NCI-H2227 treated with DMSO at 0.1 percent for 48 hours (cell line): ENCODE measurements around the gene CHEK2.
A peak's percentile ranks its signal among the peaks of the same experiment; 100 is the strongest.
"Not testable (repeated sequence)": the region's sequence is repeated elsewhere in the genome, so short reads cannot be mapped to it uniquely, and the experiment has no call there.

Experiments
- DNase-seq: peaks from one replicate; lab custom pipeline; 2025; lab: John Stamatoyannopoulos, UW

Gene CHEK2

GRCh38 chr22:28741200-28741784 is 328 bp downstream of the CHEK2 start:
- DNase-seq = no peak

GRCh38 chr22:28738876-28739275 is 2.7 kb downstream of the CHEK2 start:
- not testable (repeated sequence) for DNase-seq

DNA sequence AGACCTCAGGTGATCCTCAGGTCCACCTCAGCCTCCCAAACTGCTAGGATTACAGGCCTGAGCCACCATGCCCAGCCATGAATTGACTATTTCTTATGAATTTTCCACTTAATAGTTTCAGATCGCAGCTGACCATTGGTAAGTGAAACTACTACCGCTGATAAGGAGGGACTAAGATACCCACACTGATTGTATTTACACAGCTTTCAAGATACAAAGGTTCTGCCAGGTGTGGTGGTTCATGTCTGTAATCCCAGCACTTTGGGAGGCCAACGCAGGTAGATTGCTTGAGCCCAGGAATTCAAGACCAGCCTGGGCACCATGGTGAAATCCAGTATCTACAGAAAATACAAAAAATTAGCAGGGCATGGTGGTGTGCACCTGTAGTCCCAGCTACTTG is 3.9 kb downstream of the CHEK2 start:
- no peak for DNase-seq

DNA sequence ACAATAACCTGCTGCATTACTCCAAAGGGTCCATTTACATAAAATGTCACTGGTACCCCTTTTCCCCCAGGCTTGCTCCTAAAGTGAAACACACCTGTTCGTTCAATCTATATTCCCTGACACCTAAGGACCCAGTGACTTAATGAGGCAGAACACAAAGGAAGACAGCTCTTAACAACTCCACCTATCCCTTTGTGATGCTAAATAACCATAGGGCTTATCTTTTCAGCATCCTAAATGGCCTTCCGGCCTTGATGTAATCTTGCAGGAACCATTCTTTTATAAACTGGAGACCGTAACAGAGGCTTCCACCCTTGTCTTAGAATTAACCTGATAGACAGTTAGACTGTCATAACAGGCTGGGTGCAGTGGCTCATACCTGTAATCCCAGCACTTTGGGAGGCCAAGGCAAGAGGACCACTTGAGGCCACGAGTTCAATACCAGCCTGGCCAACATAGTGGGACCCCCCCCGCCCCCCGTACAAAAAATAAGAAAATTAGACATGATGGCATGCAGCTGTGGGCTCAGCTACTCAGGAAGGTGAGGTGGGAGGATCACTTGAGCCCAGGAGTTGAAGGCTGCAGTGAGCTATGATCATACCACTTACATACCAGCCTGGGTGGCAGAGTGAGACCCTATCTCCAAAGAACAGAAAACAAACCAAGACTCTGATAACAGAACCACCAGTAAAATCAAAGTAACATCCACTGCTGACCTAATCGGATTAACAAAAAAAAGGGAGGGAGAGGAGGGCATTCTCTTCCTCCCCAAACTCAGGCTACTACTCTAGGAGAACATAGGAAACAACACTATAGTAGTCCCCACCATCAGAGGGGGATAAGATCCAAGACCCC is 5.1 kb downstream of the CHEK2 start:
- DNase-seq = no peak

GRCh38 chr22:28734393-28734792 is 7.2 kb downstream of the CHEK2 start:
- DNase-seq = no peak

DNA sequence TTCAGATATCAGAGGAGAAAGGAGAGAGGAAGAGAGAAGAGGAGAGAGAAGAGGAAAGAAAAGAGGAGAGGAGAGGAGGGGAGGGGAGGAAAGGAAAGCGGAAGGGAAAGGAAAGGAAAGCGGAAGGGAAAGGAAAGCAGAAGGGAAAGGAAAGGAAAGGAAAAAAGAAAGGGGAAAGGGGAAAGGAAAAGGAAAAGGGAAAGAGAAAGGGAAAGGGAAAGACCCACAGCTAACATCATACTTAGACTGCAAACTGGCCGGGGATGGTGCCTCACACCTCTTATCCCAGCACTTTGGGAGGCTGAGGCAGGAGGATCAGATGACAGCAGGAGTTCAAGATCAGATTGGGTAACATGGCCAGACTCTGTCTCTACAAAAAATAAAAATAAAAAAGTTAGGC is 11.4 kb downstream of the CHEK2 start:
- DNase-seq = no peak

DNA sequence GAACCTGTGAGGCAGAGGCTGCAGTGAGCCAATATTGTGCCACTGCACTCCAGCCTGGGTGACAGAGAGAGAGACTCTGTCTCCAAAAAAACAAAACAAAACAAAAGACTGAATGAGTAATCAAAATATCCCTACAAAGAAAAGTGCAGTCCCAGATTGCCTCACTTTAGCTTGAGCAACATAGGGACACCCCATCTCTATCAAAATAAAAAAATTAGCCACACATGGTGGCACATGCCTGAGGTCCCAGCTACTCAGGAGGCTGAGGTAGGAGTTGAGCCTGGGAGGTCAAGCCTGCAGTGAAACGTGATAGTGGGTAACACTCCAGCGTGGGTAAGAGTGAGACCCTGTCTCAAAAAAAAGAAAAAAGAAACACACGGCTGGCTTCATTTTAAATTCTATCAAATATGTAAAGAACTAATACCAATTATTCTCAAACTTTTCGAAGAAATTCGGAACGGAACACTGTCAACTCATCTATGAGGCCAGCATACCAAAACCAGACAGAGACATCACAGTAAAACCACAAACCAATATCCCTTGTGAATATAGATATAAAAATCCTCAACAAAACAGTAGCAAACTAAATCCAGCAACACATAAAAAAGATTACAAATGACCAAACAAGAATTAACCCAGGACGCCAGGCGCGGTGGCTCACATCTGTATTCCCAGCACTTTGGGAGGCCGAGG is 12.9 kb downstream of the CHEK2 start:
- no peak for DNase-seq

GRCh38 chr22:28728002-28728401 is 13.6 kb downstream of the CHEK2 start:
- no peak for DNase-seq

DNA sequence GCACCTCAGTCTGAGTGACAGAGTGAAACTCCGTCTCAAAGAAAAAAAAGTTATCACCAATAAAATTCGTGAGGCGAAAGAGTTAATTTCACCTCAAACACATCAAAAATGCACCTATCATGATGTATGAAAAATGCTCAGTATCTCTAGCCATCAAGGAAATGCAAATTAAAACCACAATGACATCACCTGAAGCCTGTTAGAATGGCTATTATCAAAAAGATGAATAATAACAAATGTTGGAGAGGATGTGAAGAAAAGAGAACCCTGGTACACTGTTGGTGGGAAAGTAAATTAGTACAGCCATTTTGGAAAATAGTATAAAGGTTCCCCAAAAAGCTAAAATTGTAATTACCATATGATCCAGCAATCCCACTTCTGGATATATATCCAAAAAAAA is 23.6 kb downstream of the CHEK2 start:
- DNase-seq = no peak

DNA sequence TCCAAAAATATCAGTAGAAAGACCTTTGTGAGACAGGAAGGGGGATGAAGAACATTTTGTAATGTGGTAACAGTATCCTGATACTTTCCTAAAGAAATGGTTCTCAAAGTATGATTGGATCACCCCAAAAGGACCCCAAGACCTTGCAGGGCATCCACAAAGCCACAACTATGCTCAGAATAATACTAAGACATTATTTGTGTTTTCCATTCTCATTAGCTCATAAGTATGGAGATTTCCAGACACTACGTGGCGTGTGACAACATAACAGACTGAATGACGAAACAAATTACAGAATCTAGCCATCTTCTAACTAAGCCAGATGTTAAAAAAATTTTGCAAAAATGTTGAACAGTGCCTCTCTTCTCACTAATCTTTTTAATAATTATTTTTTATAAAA is 24.9 kb downstream of the CHEK2 start:
- no peak for DNase-seq

DNA sequence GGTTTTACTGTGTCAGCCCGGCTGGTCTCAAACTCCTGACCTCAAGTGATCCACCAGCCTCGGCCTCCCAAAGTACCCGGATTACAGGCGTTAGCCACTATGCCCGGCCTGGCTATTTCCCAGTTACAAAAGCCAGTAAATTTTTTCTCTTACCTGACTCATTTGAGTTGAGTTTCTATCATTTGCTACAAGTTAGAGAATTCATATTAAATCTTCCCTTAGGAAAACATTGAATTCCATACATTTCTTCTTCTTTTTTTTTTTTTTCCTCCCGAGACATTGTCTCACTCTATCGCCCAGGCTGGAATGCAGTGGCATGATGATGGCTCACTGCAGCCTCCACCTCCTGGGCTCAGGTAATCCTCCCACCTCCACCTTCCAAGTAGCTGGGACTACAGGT is 26.0 kb downstream of the CHEK2 start:
- DNase-seq = no peak

GRCh38 chr22:28714043-28714628 is 27.5 kb downstream of the CHEK2 start:
- no peak for DNase-seq

- peak; percentile 1 for DNase-seq
These were observed 29.5 kb downstream of the CHEK2 start for GRCh38 chr22:28711820-28712777.

GRCh38 chr22:28711341-28711740 is 30.3 kb downstream of the CHEK2 start:
- DNase-seq = no peak

GRCh38 chr22:28710576-28711191 is 30.9 kb downstream of the CHEK2 start:
- DNase-seq = no peak

DNA sequence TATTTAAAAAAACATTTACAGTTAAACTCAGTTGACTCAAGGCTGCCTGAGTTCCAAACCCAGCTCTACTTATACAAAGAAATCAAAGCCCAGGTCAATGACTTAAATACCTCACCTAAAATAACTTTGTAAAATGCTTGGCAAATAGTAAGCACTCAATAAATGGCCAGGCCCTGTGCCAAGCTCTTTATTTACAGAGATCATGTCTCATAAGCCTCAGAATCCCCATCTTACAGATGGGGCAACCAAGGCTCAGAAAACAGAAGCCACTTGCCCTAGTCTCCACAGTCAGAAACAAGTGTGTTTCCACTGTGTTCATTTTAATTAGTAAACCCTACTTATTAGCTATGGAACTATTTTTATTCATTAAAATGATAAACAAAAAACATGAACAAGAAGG is 31.5 kb downstream of the CHEK2 start:
- no peak for DNase-seq

GRCh38 chr22:28706845-28707244 is 34.8 kb downstream of the CHEK2 start:
- no peak for DNase-seq

DNA sequence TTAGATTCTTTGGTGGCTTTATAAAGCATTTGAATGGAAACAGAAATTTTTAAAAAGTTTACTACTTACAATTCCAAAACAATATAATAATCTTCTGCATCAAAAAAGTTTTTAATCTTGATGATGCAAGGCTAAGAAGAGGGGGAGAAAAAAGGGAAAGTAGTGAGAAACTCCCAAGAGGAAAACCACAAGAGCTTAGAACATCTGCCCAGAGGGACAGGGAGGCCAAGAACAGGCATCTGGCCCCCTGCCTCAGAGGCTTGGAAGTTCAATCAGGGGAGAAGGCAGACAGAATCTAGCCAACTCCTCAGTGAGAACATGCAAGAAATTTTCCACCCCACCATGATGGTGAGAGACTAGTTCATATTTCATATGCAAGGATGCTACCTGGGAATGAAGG is 38.2 kb downstream of the CHEK2 start:
- no peak for DNase-seq

GRCh38 chr22:28702891-28703290 is 38.7 kb downstream of the CHEK2 start:
- DNase-seq = no peak

DNA sequence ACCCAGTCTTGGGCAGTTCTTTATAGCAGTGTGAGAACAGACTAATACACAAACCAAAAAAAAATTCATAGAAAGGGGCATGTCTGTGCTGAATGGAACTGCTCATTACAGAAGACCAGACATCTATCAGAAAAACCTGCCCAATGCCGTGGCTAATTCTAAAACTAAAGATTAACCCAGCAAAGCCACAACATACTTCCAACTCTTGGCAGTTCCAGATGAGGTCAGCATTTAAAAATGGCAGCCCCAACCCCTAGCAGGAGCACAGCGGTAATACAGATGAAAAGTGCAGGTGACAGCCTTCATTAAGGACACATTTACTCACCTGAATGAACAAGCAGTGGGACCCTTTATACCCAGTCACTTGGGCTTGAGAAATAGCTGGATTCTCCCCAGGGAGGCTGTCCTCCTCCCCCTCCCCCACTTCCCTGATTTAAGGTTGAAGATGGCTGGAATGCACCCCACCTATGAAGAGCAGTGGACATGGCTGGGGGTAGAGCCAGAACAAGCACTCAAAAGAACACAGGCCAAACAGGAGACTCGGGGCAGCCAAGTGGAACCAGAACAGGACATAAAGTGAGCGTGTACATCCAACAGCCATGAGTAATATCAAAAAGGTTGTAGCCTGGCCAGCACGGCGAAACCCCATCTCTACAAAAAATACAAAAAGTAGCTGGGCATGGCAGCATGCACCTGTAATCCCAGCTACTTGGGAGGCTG is 48.4 kb downstream of the CHEK2 start:
- not testable (repeated sequence) for DNase-seq
